ENCODE data around the gene DRICH1.

DNA sequence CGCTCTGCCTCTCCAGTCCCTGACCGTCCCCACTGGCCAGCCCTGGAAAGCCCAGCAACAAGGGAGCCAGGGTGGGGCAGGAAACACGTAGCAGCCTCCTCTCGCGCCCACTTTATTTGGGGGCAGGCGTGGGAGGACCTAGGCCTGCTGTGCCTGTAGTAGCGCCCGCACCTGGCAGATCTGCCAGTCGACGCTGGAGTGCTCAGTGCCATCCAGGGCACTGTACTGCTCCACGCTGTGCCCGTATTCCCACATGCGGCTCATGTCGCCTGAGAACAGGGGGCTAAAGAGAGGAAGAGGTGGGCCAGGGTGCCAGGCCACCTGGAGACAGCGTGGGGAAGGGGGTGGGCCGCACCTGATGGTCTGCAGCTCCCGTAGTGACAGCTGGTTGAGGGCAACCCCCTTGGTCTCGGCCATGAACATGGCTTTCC is 17.0 kb upstream of the DRICH1 start:
- TF ChIP-seq, protein P1, sequence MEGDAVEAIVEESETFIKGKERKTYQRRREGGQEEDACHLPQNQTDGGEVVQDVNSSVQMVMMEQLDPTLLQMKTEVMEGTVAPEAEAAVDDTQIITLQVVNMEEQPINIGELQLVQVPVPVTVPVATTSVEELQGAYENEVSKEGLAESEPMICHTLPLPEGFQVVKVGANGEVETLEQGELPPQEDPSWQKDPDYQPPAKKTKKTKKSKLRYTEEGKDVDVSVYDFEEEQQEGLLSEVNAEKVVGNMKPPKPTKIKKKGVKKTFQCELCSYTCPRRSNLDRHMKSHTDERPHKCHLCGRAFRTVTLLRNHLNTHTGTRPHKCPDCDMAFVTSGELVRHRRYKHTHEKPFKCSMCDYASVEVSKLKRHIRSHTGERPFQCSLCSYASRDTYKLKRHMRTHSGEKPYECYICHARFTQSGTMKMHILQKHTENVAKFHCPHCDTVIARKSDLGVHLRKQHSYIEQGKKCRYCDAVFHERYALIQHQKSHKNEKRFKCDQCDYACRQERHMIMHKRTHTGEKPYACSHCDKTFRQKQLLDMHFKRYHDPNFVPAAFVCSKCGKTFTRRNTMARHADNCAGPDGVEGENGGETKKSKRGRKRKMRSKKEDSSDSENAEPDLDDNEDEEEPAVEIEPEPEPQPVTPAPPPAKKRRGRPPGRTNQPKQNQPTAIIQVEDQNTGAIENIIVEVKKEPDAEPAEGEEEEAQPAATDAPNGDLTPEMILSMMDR (IDR thresholded peaks at IDR 0.05) = no peak
- TF ChIP-seq POLR2AphosphoS5 (IDR thresholded peaks at IDR 0.05; ENCODE audit: low read depth, low read length) = no peak
- TF ChIP-seq, protein P2, sequence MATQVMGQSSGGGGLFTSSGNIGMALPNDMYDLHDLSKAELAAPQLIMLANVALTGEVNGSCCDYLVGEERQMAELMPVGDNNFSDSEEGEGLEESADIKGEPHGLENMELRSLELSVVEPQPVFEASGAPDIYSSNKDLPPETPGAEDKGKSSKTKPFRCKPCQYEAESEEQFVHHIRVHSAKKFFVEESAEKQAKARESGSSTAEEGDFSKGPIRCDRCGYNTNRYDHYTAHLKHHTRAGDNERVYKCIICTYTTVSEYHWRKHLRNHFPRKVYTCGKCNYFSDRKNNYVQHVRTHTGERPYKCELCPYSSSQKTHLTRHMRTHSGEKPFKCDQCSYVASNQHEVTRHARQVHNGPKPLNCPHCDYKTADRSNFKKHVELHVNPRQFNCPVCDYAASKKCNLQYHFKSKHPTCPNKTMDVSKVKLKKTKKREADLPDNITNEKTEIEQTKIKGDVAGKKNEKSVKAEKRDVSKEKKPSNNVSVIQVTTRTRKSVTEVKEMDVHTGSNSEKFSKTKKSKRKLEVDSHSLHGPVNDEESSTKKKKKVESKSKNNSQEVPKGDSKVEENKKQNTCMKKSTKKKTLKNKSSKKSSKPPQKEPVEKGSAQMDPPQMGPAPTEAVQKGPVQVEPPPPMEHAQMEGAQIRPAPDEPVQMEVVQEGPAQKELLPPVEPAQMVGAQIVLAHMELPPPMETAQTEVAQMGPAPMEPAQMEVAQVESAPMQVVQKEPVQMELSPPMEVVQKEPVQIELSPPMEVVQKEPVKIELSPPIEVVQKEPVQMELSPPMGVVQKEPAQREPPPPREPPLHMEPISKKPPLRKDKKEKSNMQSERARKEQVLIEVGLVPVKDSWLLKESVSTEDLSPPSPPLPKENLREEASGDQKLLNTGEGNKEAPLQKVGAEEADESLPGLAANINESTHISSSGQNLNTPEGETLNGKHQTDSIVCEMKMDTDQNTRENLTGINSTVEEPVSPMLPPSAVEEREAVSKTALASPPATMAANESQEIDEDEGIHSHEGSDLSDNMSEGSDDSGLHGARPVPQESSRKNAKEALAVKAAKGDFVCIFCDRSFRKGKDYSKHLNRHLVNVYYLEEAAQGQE (IDR thresholded peaks at IDR 0.05; ENCODE audit: insufficient read depth in 1 of 2, low read depth in 2 of 2, low read length in 1 of 2) = no peak
- TF ChIP-seq SIN3A (IDR thresholded peaks at IDR 0.05; ENCODE audit: borderline replicate concordance, insufficient read depth, low read depth, low read length) = no peak
